ENCODE results near the gene MYADML2. TPM values are rescaled to one million over a fixed set of nuclear protein-coding genes. Genes with fewer than 3 reads are reported as not detected.

The MYADML2 gene
- total and polyA plus RNA-seq, 10 of the 15 experiments (the other 5 are each of a cell fraction or from before 2014, with no cell fraction given): not detected

DNA sequence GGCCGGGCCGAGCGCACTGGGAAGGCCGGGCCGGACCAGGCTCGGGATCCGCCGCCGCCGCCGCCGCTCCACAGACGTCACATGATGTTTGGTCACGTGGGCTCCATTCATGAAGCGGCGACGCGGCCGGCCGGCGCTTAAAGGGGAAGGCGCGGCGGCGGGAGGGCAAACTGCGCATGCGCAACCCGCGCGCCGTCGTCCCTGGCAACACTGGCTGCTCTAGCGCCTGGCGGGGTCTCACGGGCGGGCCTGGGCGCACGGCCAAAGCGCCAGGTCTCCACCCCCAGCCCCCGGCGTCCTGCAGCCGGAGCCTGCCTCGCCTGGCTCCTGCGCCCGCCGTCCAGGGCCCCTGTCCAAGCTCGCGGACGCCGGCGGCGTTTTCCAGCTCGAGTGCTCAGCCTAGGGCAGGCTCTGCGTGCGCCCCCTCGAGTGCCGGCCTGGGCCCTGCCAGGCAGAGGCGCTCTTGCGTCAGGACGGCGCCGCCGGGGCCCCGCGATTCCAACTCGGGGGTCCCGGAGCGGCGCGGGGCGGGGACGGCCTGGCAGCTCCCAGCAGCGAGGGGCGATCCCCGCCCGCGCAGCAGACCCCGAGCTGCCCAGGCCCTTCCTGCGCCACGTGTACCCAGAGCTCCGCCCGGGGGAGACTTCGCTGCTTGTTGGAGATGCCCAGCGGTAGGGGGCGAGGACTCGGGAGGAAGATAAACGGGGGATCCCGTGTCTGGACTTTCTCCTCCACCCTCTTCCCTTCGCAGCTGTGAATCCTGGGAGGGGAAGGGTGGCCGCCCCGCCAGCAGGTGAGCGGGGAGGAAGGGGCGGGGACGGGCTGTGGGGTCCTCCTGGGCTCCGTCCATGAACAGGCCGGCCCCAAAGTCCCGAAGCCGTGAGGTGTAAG lies 19.1 kb downstream of the MYADML2 start, which contains the start of gene MAFG (continued):
- peak in 1 of 2 experiments; percentile 88; a peak in 2 of 4 replicates for TF ChIP-seq BHLHE40 (IDR thresholded peaks at IDR 0.05; ENCODE audit: borderline replicate concordance in 1 of 2, low read depth in 2 of 2, low read length in 1 of 2)
- 0 out of 2 replicates have a peak, but pooled peaks have one; percentile 39 for TF ChIP-seq YY1 (IDR thresholded peaks at IDR 0.05; ENCODE audit: low read depth, low read length)
- TF ChIP-seq IKZF1 (conservative IDR thresholded peaks at IDR 0.05): peak; percentile 100
- TF ChIP-seq, protein P1, sequence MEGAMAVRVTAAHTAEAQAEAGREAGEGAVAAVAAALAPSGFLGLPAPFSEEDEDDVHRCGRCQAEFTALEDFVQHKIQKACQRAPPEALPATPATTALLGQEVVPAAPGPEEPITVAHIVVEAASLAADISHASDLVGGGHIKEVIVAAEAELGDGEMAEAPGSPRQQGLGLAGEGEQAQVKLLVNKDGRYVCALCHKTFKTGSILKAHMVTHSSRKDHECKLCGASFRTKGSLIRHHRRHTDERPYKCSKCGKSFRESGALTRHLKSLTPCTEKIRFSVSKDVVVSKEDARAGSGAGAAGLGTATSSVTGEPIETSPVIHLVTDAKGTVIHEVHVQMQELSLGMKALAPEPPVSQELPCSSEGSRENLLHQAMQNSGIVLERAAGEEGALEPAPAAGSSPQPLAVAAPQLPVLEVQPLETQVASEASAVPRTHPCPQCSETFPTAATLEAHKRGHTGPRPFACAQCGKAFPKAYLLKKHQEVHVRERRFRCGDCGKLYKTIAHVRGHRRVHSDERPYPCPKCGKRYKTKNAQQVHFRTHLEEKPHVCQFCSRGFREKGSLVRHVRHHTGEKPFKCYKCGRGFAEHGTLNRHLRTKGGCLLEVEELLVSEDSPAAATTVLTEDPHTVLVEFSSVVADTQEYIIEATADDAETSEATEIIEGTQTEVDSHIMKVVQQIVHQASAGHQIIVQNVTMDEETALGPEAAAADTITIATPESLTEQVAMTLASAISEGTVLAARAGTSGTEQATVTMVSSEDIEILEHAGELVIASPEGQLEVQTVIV (IDR thresholded peaks at IDR 0.05; ENCODE audit: borderline replicate concordance, partially characterized antibody): no peak
- peak; percentile 74 for TF ChIP-seq RELA (IDR thresholded peaks at IDR 0.05; ENCODE audit: borderline replicate concordance, partially characterized antibody)
- TF ChIP-seq, protein P2, sequence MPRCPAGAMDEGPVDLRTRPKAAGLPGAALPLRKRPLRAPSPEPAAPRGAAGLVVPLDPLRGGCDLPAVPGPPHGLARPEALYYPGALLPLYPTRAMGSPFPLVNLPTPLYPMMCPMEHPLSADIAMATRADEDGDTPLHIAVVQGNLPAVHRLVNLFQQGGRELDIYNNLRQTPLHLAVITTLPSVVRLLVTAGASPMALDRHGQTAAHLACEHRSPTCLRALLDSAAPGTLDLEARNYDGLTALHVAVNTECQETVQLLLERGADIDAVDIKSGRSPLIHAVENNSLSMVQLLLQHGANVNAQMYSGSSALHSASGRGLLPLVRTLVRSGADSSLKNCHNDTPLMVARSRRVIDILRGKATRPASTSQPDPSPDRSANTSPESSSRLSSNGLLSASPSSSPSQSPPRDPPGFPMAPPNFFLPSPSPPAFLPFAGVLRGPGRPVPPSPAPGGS (IDR thresholded peaks at IDR 0.05; ENCODE audit: borderline replicate concordance, insufficient read depth, low read depth, low read length, poor library complexity, severe bottlenecking): no peak
- TF ChIP-seq GATAD2B (conservative IDR thresholded peaks at IDR 0.05; ENCODE audit: low read depth): peak; percentile 97
- TF ChIP-seq DPF2 (IDR thresholded peaks at IDR 0.05): peak; percentile 90
- TF ChIP-seq RB1 (IDR thresholded peaks at IDR 0.05; ENCODE audit: borderline replicate concordance): peak; percentile 88; the same call in 1 of the 2 replicates
- TF ChIP-seq NR2F1 (conservative IDR thresholded peaks at IDR 0.05): peak; percentile 53; the same call in 1 of the 2 replicates

Data from GM12878 (cell line).